Neural cell (in vitro differentiated cells): ENCODE results near the gene PMEPA1.

Source experiments
- CTCF ChIP-seq: fragments of 450-650 bp; IDR thresholded peaks from 2 replicates; pipeline ENCODE4 v1.5.1; 2014; ENCODE audit warnings: antibody characterized with exemption, mild to moderate bottlenecking, moderate library complexity; ENCODE audit not compliant: poor library complexity, severe bottlenecking
- EP300 ChIP-seq: fragments of 450-650 bp; conservative IDR thresholded peaks from 2 replicates; pipeline ENCODE4 v1.6.1; 2014; ENCODE audit warnings: antibody characterized with exemption, mild to moderate bottlenecking, moderate library complexity; ENCODE audit not compliant: poor library complexity, severe bottlenecking
- EZH2 ChIP-seq: fragments of 200-600, 300-800 bp; shearing (Covaris generic), sonication (generic); IDR thresholded peaks from 2 replicates; pipeline ENCODE4 v1.6.1; 2014; ENCODE audit warnings: antibody characterized with exemption, low read length, borderline replicate concordance, mild to moderate bottlenecking; ENCODE audit not compliant: insufficient read depth, poor library complexity, severe bottlenecking
- POLR2AphosphoS5 ChIP-seq: IDR thresholded peaks from 2 replicates; pipeline ENCODE4 v1.6.1; 2012
- RAD21 ChIP-seq: fragments of 450-650 bp; conservative IDR thresholded peaks from 2 replicates; pipeline ENCODE4 v1.6.1; 2014; ENCODE audit warnings: antibody characterized with exemption, mild to moderate bottlenecking, moderate library complexity
- REST ChIP-seq: IDR thresholded peaks from 2 replicates; pipeline ENCODE4 v1.6.1; 2012; ENCODE audit warnings: borderline replicate concordance
- SMC3 ChIP-seq: fragments of 450-650 bp; conservative IDR thresholded peaks from 2 replicates; pipeline ENCODE4 v1.6.1; 2014; ENCODE audit warnings: antibody characterized with exemption, mild to moderate bottlenecking, moderate library complexity; ENCODE audit not compliant: poor library complexity
- TAF1 ChIP-seq: IDR thresholded peaks from 2 replicates; pipeline ENCODE4 v1.6.1; 2012; ENCODE audit warnings: low read depth

- TF ChIP-seq CTCF (no peak), TAF1 (no peak), REST (no peak), RAD21 (no peak), SMC3 (no peak), POLR2AphosphoS5 (no peak), EZH2 (no peak), EP300 (no peak)
Observed at GRCh38 chr20:57675773-57676172, 34.0 kb downstream of the PMEPA1 start.
